ENCODE results near the gene PYGO1.
A peak's percentile ranks its signal among the peaks of the same experiment; 100 is the strongest.
"Not testable (repeated sequence)": the region's sequence is repeated elsewhere in the genome, so short reads cannot be mapped to it uniquely, and the experiment has no call there.

Gene PYGO1

GRCh38 chr15:55498109-55498938 is 89.8 kb downstream of the PYGO1 start:
- Mint-ChIP-seq H3K4me1 (peaks cover 13% of the 10 kb centered on the region), H3K27ac (peak overlapping the region; percentile 84)

GRCh38 chr15:55496716-55497115 is 91.4 kb downstream of the PYGO1 start:
- Mint-ChIP-seq H3K27me3 (peaks cover 2% of the 10 kb centered on the region), H3K27ac (no peak overlapping the region), H3K4me1 (peaks cover 13% of the 10 kb centered on the region), H3K4me3 (no peak overlapping the region), H3K9me3 (no peaks in the 10 kb centered on the region), H3K36me3 (no peaks in the 10 kb centered on the region)
- no peak for ATAC-seq

More at GRCh38 chr15:55498109-55498938, 89.8 kb downstream of the PYGO1 start:
- Mint-ChIP-seq H3K27me3 (peaks cover 18% of the 10 kb centered on the region), H3K4me3 (peak overlapping the region; percentile 87)
- H3K36me3 Mint-ChIP-seq, H3K9me3 Mint-ChIP-seq: not testable (repeated sequence)
- peak; percentile 97 for ATAC-seq

GRCh38 chr15:55494931-55495330 is 93.2 kb downstream of the PYGO1 start:
- ATAC-seq = peak; percentile 70
- peaks cover 13% of the 10 kb centered on the region for H3K4me1 Mint-ChIP-seq
- H3K9me3 Mint-ChIP-seq = no peaks in the 10 kb centered on the region
- H3K27ac Mint-ChIP-seq = no peak overlapping the region
- H3K36me3 Mint-ChIP-seq = no peaks in the 10 kb centered on the region
- no peaks in the 10 kb centered on the region for H3K27me3 Mint-ChIP-seq
- H3K4me3 Mint-ChIP-seq = no peak overlapping the region

- ATAC-seq, H3K36me3 Mint-ChIP-seq, H3K27me3 Mint-ChIP-seq, H3K4me3 Mint-ChIP-seq, H3K27ac Mint-ChIP-seq, H3K4me1 Mint-ChIP-seq, H3K9me3 Mint-ChIP-seq: not testable (repeated sequence)
Measured at GRCh38 chr15:55488952-55489600, 99.1 kb downstream of the PYGO1 start.
